H1 (cell line): ENCODE measurements around the gene PPP1R3F. TPM values are rescaled to one million over a fixed set of nuclear protein-coding genes. Genes with fewer than 3 reads are reported as not detected.

Experiments
- CTCF ChIA-PET: fragments of 300-600 bp; sonication (Branson Sonifier 250); formaldehyde crosslinking; loops from one replicate; lab custom pipeline; 2021; ENCODE audit not compliant: partially characterized antibody; lab: Charles Lee
- POLR2A ChIA-PET: fragments of 300-600 bp; sonication (Branson Sonifier 250); formaldehyde crosslinking; loops from one replicate; lab custom pipeline; 2021; ENCODE audit warnings: inconsistent platforms; ENCODE audit not compliant: partially characterized antibody; lab: Charles Lee
- DNase-seq, 2 experiments: peaks; one replicate each; pipeline versions ENCODE4 v3.0.0 to v3.0.0-alpha.2; 2010 to 2022; ENCODE audit warnings: low spot score in 2 of 2, low read depth in 1 of 2, mixed read lengths in 1 of 2
- FAIRE-seq: peaks from 2 replicates; lab custom pipeline; 2011; peaks lifted over from hg19 to GRCh38; lab: Jason Lieb, UNC
- H2AFZ ChIP-seq: 2 replicates; pipeline ENCODE4 v1.8.1; 2012; ENCODE audit warnings: low read length, inconsistent platforms
- H2AK5ac ChIP-seq: 2 replicates; pipeline ENCODE4 v1.6.1; 2013; ENCODE audit warnings: low read depth, low read length
- H2BK120ac ChIP-seq: replicated peaks from 2 replicates; pipeline ENCODE3; 2013; ENCODE audit warnings: low read depth, low read length, inconsistent platforms
- H2BK12ac ChIP-seq: 2 replicates; pipeline ENCODE4 v1.6.1; 2013; ENCODE audit warnings: low read depth, low read length
- H2BK15ac ChIP-seq: 2 replicates; pipeline ENCODE4 v1.6.1; 2013; ENCODE audit warnings: low read length
- H2BK20ac ChIP-seq: 2 replicates; pipeline ENCODE4 v1.6.1; 2013; ENCODE audit warnings: low read length
- H2BK5ac ChIP-seq: 2 replicates; pipeline ENCODE4 v1.6.1; 2013; ENCODE audit warnings: low read depth, low read length
- H3K14ac ChIP-seq: 2 replicates; pipeline ENCODE4 v1.6.1; 2013; ENCODE audit warnings: inconsistent platforms; ENCODE audit not compliant: insufficient read length
- H3K18ac ChIP-seq: 2 replicates; pipeline ENCODE4 v1.6.1; 2013; ENCODE audit warnings: low read length; ENCODE audit errors: extremely low read depth
- H3K23ac ChIP-seq: 2 replicates; pipeline ENCODE4 v1.6.1; 2013; ENCODE audit warnings: inconsistent platforms; ENCODE audit not compliant: insufficient read length
- H3K23me2 ChIP-seq: 2 replicates; pipeline ENCODE4 v1.6.1; 2013; ENCODE audit warnings: low read depth, low read length
- H3K27ac ChIP-seq: 2 replicates; pipeline ENCODE4 v1.6.1; 2011; ENCODE audit warnings: low read depth, low read length, inconsistent platforms
- H3K27me3 ChIP-seq, 4 experiments: replicated peaks in 1 of 4; 1 replicate in 1 of 4; 2 replicates in 3 of 4; pipeline versions ENCODE4 v1.6.1 to v1.8.1; 2011 to 2013; ENCODE audit warnings: low read length in 3 of 4, mild to moderate bottlenecking in 3 of 4, inconsistent platforms in 2 of 4, mixed read lengths in 2 of 4, moderate library complexity in 1 of 4; ENCODE audit not compliant: control insufficient read depth in 3 of 4, insufficient read depth in 3 of 4; ENCODE audit errors: extremely low read depth in 1 of 4
- H3K36me3 ChIP-seq, 4 experiments: 2 replicates each; pipeline versions ENCODE4 v1.6.1 to v1.8.1; 2011 to 2013; ENCODE audit warnings: mild to moderate bottlenecking in 4 of 4, low read length in 3 of 4, moderate library complexity in 2 of 4, control low read depth in 1 of 4, inconsistent platforms in 1 of 4; ENCODE audit not compliant: insufficient read depth in 4 of 4, control insufficient read depth in 2 of 4
- H3K4ac ChIP-seq: replicated peaks from 2 replicates; pipeline ENCODE3; 2013; ENCODE audit warnings: low read length, low read depth, mixed read lengths, inconsistent platforms; ENCODE audit not compliant: insufficient read length
- H3K4me1 ChIP-seq, 4 experiments: replicated peaks in 1 of 4; 1 replicate in 1 of 4; 2 replicates in 3 of 4; pipeline versions ENCODE4 v1.6.1 to v1.8.1; 2011 to 2013; ENCODE audit warnings: low read length in 3 of 4, inconsistent platforms in 2 of 4, mixed read lengths in 1 of 4; ENCODE audit not compliant: insufficient read depth in 4 of 4, control insufficient read depth in 3 of 4
- H3K4me2 ChIP-seq, 2 experiments: 2 replicates each; pipeline versions ENCODE4 v1.6.1 to v1.8.1; 2011 to 2013; ENCODE audit warnings: low read depth in 2 of 2, low read length in 2 of 2, control low read depth in 1 of 2, inconsistent platforms in 1 of 2, mild to moderate bottlenecking in 1 of 2; ENCODE audit not compliant: insufficient read depth in 1 of 2
- H3K4me3 ChIP-seq, 4 experiments: fragments of 200-600, 300-600 bp in 1 of 4; sonication (generic), shearing (Covaris generic), sonication (Bioruptor Twin) in 1 of 4; 2 replicates each; pipeline versions ENCODE4 v1.5.1 to v1.8.1; 2011 to 2016; ENCODE audit warnings: low read length in 4 of 4, low read depth in 3 of 4, control low read depth in 2 of 4, inconsistent platforms in 2 of 4, mild to moderate bottlenecking in 2 of 4, mixed read lengths in 1 of 4, moderate library complexity in 1 of 4; ENCODE audit not compliant: insufficient read depth in 2 of 4; ENCODE audit errors: extremely low read depth in 1 of 4
- H3K56ac ChIP-seq: replicated peaks from 2 replicates; pipeline ENCODE3; 2013; ENCODE audit warnings: low read depth, mild to moderate bottlenecking, mixed read lengths, low read length, inconsistent platforms; ENCODE audit not compliant: insufficient read length
- H3K79me1 ChIP-seq: 2 replicates; pipeline ENCODE4 v1.6.1; 2013; ENCODE audit warnings: low read depth, low read length, control low read depth
- H3K79me2 ChIP-seq, 2 experiments: 2 replicates each; pipeline versions ENCODE4 v1.6.1 to v1.8.1; 2012 to 2013; ENCODE audit warnings: low read length in 2 of 2, mild to moderate bottlenecking in 2 of 2, inconsistent platforms in 1 of 2; ENCODE audit not compliant: insufficient read depth in 2 of 2, control insufficient read depth in 1 of 2
- H3K9ac ChIP-seq, 4 experiments: replicated peaks in 1 of 4; 1 replicate in 1 of 4; 2 replicates in 3 of 4; pipeline versions ENCODE4 v1.6.1 to v1.8.1; 2011 to 2013; ENCODE audit warnings: low read depth in 3 of 4, low read length in 3 of 4, control low read depth in 2 of 4, mild to moderate bottlenecking in 2 of 4, moderate library complexity in 2 of 4, inconsistent platforms in 1 of 4; ENCODE audit errors: extremely low read depth in 1 of 4
- H3K9me3 ChIP-seq, 2 experiments: 2 replicates each; pipeline versions ENCODE4 v1.6.1 to v1.8.1; 2012 to 2013; ENCODE audit warnings: mild to moderate bottlenecking in 2 of 2, moderate library complexity in 2 of 2, control low read depth in 1 of 2, inconsistent platforms in 1 of 2, low read depth in 1 of 2, low read length in 1 of 2, mixed read lengths in 1 of 2; ENCODE audit not compliant: insufficient read depth in 2 of 2
- H4K20me1 ChIP-seq, 2 experiments: replicated peaks in 1 of 2; 2 replicates each; pipeline versions ENCODE3 to v1.8.1; 2011 to 2013; ENCODE audit warnings: inconsistent platforms in 2 of 2, low read length in 2 of 2, mild to moderate bottlenecking in 1 of 2; ENCODE audit not compliant: insufficient read depth in 2 of 2, control insufficient read depth in 1 of 2
- H4K5ac ChIP-seq: 2 replicates; pipeline ENCODE4 v1.6.1; 2013; ENCODE audit warnings: low read length, low read depth, mixed read lengths, inconsistent platforms; ENCODE audit not compliant: insufficient read length
- H4K8ac ChIP-seq: 2 replicates; pipeline ENCODE4 v1.8.0; 2013; ENCODE audit warnings: mild to moderate bottlenecking, moderate library complexity, low read length, inconsistent platforms; ENCODE audit not compliant: insufficient read depth; ENCODE audit errors: extremely low read depth
- H4K91ac ChIP-seq: replicated peaks from 2 replicates; pipeline ENCODE3; 2013; ENCODE audit warnings: low read length, mixed read lengths, inconsistent platforms; ENCODE audit not compliant: insufficient read length
- CBX5 ChIP-seq: fragments of 300-800, 300-1000 bp; sonication (generic); IDR thresholded peaks from 2 replicates; pipeline ENCODE4 v1.7.1; 2016; ENCODE audit warnings: antibody characterized with exemption, low read length, low read depth
- CHD1 ChIP-seq: IDR thresholded peaks from 2 replicates; pipeline ENCODE4 v1.6.1; 2012; ENCODE audit warnings: low read depth, low read length, improper control_type of control experiment
- CTBP2 ChIP-seq: IDR thresholded peaks from 2 replicates; pipeline ENCODE4 v1.7.0; 2011; ENCODE audit warnings: borderline replicate concordance, mild to moderate bottlenecking, moderate library complexity, mixed read lengths, low read length; ENCODE audit not compliant: insufficient read depth, insufficient read length
- FOSL1 ChIP-seq: IDR thresholded peaks from 2 replicates; pipeline ENCODE4 v1.6.1; 2011; ENCODE audit warnings: mild to moderate bottlenecking, low read depth, low read length, moderate library complexity; ENCODE audit not compliant: insufficient read depth
- HDAC2 ChIP-seq, 2 experiments: fragments of 300-600 bp in 1 of 2; sonication (generic) in 1 of 2; IDR thresholded peaks; 2 replicates each; pipeline ENCODE4 v1.6.1; 2011 to 2012; ENCODE audit warnings: low read depth in 2 of 2, low read length in 2 of 2, mild to moderate bottlenecking in 2 of 2, moderate library complexity in 2 of 2, borderline replicate concordance in 1 of 2, inconsistent platforms in 1 of 2
- POU5F1 ChIP-seq: IDR thresholded peaks from 2 replicates; pipeline ENCODE4 v1.6.1; 2011; ENCODE audit warnings: low read depth, mild to moderate bottlenecking, low read length, moderate library complexity
- RBBP5 ChIP-seq: IDR thresholded peaks from 2 replicates; pipeline ENCODE4 v1.7.1; 2012; ENCODE audit warnings: low read depth, mild to moderate bottlenecking, inconsistent platforms, low read length, moderate library complexity, borderline replicate concordance
- RFX5 ChIP-seq: IDR thresholded peaks from 2 replicates; pipeline ENCODE4 v1.6.1; 2011; ENCODE audit warnings: low read depth, low read length, improper control_type of control experiment, borderline replicate concordance
- RNF2 ChIP-seq: fragments of 200-900, 300-1000 bp; sonication (generic); IDR thresholded peaks from 2 replicates; pipeline ENCODE4 v1.7.1; 2016; ENCODE audit warnings: borderline replicate concordance, low read depth, mild to moderate bottlenecking, antibody characterized with exemption, low read length; ENCODE audit not compliant: poor library complexity, severe bottlenecking; ENCODE audit errors: missing control alignments
- SIX5 ChIP-seq: IDR thresholded peaks from 2 replicates; pipeline ENCODE4 v1.6.1; 2011; ENCODE audit warnings: mild to moderate bottlenecking, low read depth, low read length
- SP1 ChIP-seq: IDR thresholded peaks from 2 replicates; pipeline ENCODE4 v1.6.1; 2011; ENCODE audit warnings: low read depth, low read length
- TCF12 ChIP-seq: IDR thresholded peaks from 2 replicates; pipeline ENCODE4 v1.6.1; 2011; ENCODE audit warnings: low read depth, mild to moderate bottlenecking, low read length
- WGBS, 2 experiments: shearing (Covaris generic) in 1 of 2; methylation state at CpG; one replicate each; pipeline versions ENCODE4 v1.1.6 to v1.1.7; 2013 to 2015; ENCODE audit warnings: low lambda C conversion rate in 2 of 2, mixed read lengths in 2 of 2, inconsistent platforms in 1 of 2, low coverage in 1 of 2, missing lambda C conversion rate in 1 of 2; ENCODE audit not compliant: insufficient replicate concordance in 2 of 2, insufficient coverage in 1 of 2, insufficient read length in 1 of 2; ENCODE audit errors: extremely low coverage in 1 of 2, missing lambda C conversion rate in 1 of 2; 5-methylcytosine and 5-hydroxymethylcytosine counted together
- polyA plus RNA-seq, 7 experiments: library from polyadenylated mRNA; depleted of rRNA in 3 of 7; stranded (reverse) in 5 of 7; unstranded in 2 of 7; fragments of >200 nt in 5 of 7; fragments of 200-250 nt in 2 of 7; gene quantifications; 1 replicate in 5 of 7; 2 replicates in 1 of 7; 4 replicates in 1 of 7; pipeline versions ENCODE4 v1.2.1 to v1.2.3, GENCODE V29; 2011 to 2013; ENCODE audit warnings: missing spikeins in 2 of 7, mixed read lengths in 2 of 7
- total RNA-seq: library from RNA; stranded (reverse); fragmentation: NEBNext Ultra II Directional; extraction: Animal tissue kit (Norgen Biotek cat#: 25700); gene quantifications from 2 replicates; pipeline ENCODE4 v1.2.1, GENCODE V29; 2021

Gene PPP1R3F
- total and polyA plus RNA-seq, 2 of the 8 experiments (the other 6 are each of a cell fraction or from before 2014, with no cell fraction given), result 5.1 to 6.8 TPM

GRCh38 chrX:49257074-49257790 lies 12.4 kb upstream of the PPP1R3F start:
- no peak overlapping the region for H3K9ac ChIP-seq
- CTCF ChIA-PET, result no interaction called here
- no peaks in the 10 kb centered on the region for H4K20me1 ChIP-seq
- DNase-seq, result no peak
- H3K36me3 ChIP-seq, result no peaks in the 10 kb centered on the region
- H3K4me1 ChIP-seq, result no peaks in the 10 kb centered on the region; a peak in 1 of 7 replicates
- H3K4me3 ChIP-seq, result no peak overlapping the region
- no peak overlapping the region for H3K18ac ChIP-seq
- H2AK5ac ChIP-seq, result no peak overlapping the region
- FAIRE-seq, result no peak
- no peak overlapping the region for H2BK15ac ChIP-seq
- no peak overlapping the region for H3K23ac ChIP-seq
- H4K91ac ChIP-seq, result no peak overlapping the region
- no peak overlapping the region for H3K56ac ChIP-seq
- H2BK20ac ChIP-seq, result no peak overlapping the region
- H4K8ac ChIP-seq, result no peak overlapping the region
- WGBS, 2 experiments, result 90% methylated on average over 8 of the region's 14 CpGs; no CpG with 5 or more reads in 1 of the 2 experiments
- H3K27me3 ChIP-seq, result no peaks in the 10 kb centered on the region
- H3K4ac ChIP-seq, result no peak overlapping the region
- H3K14ac ChIP-seq, result no peak overlapping the region
- H4K5ac ChIP-seq, result no peak overlapping the region
- no peak overlapping the region for H2BK5ac ChIP-seq
- no peak overlapping the region for H3K4me2 ChIP-seq
- H3K79me2 ChIP-seq, result no peaks in the 10 kb centered on the region
- no peaks in the 10 kb centered on the region for H3K79me1 ChIP-seq
- no peak overlapping the region for H2BK12ac ChIP-seq
- POLR2A ChIA-PET, result interaction anchor here (1.0 to 1.7 kb wide), 3 partner anchors 11 to 66 kb away, joined by 3 to 10 read pairs (median 3); no protein-coding TSS in a partner anchor
- no peak overlapping the region for H2AFZ ChIP-seq
- H2BK120ac ChIP-seq, result no peak overlapping the region
- H3K23me2 ChIP-seq, result no peaks in the 10 kb centered on the region; the same call in 1 of the 2 replicates
- no peaks in the 10 kb centered on the region for H3K9me3 ChIP-seq
- H3K27ac ChIP-seq, result no peak overlapping the region
- TF ChIP-seq SIX5, result no peak
- no peak for TF ChIP-seq CHD1
- no peak for TF ChIP-seq RNF2
- no peak for TF ChIP-seq HDAC2 (IDR thresholded peaks at IDR 0.05; ENCODE audit: borderline replicate concordance in 1 of 2, low read depth in 2 of 2, low read length in 2 of 2)
- TF ChIP-seq SP1, result no peak
- no peak for TF ChIP-seq CTBP2
- no peak for TF ChIP-seq RBBP5
- no peak for TF ChIP-seq POU5F1
- no peak for TF ChIP-seq RFX5
- TF ChIP-seq FOSL1, result no peak
- TF ChIP-seq CBX5, result no peak
- no peak for TF ChIP-seq TCF12
